Type B pancreatic cell (in vitro differentiated cells): ENCODE results near the gene SYNCRIP. TPM values are rescaled to one million over a fixed set of nuclear protein-coding genes. Genes with fewer than 3 reads are reported as not detected.
"Not testable (repeated sequence)": the region's sequence is repeated elsewhere in the genome, so short reads cannot be mapped to it uniquely, and the experiment has no call there.

Experiments used
- DNase-seq: peaks from one replicate; pipeline ENCODE4 v3.0.0; 2021; ENCODE audit warnings: mixed read lengths; ENCODE audit not compliant: unreplicated experiment; ENCODE audit errors: extremely low spot score
- H3K27ac Mint-ChIP-seq: 2 replicates; pipeline ENCODE4 v1.8.0; 2021; ENCODE audit warnings: mild to moderate bottlenecking, mixed read lengths
- H3K27me3 Mint-ChIP-seq: 2 replicates; pipeline ENCODE4 v1.8.0; 2021; ENCODE audit warnings: mixed read lengths
- H3K36me3 Mint-ChIP-seq: 2 replicates; pipeline ENCODE4 v1.8.0; 2021; ENCODE audit warnings: mixed read lengths
- H3K4me1 Mint-ChIP-seq: one replicate; pipeline ENCODE4 v1.8.0; 2021; ENCODE audit warnings: mixed read lengths; ENCODE audit not compliant: unreplicated experiment
- H3K4me3 Mint-ChIP-seq: 2 replicates; pipeline ENCODE4 v1.8.0; 2021; ENCODE audit warnings: mild to moderate bottlenecking, mixed read lengths
- H3K9me3 Mint-ChIP-seq: 2 replicates; pipeline ENCODE4 v1.8.0; 2021; ENCODE audit warnings: mixed read lengths
- CTCF ChIP-seq: fragments of 200-600 bp; sonication (generic); conservative IDR thresholded peaks from 2 replicates; pipeline ENCODE4 v1.5.0; 2021; ENCODE audit warnings: antibody characterized with exemption, mild to moderate bottlenecking
- total RNA-seq: library from RNA; stranded (reverse); gene quantifications from 2 replicates; pipeline ENCODE4 v1.2.1, GENCODE V29; 2021; ENCODE audit warnings: low replicate concordance

SYNCRIP gene
- total RNA-seq, 1 donor from 2014 or later: 117 TPM

DNA sequence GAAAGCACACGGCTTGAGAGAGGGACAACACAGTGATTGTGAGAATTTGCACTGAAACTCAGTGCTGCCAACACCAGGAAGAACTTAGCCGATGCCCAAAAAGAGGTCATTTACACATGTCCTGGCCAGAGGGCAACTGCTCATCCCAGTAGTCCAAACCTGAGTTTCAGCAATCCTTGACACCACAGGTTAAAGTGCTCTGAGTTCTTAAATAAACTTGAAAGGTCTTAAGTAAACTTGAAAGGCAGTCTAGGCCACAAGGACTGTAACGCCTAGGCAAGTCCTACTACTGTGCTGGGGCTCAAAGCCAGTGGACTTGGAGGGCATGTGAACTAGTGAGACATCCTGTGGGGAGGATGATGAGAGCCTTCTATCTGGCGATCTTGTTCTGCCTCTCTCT, 63.1 kb downstream of the SYNCRIP start:
- Mint-ChIP-seq H3K36me3 (peaks cover 26% of the 10 kb centered on the region), H3K9me3 (peaks cover 5% of the 10 kb centered on the region), H3K27me3 (no peaks in the 10 kb centered on the region), H3K27ac (no peak overlapping the region), H3K4me1 (peaks cover 9% of the 10 kb centered on the region), H3K4me3 (no peak overlapping the region)
- no peak for DNase-seq
- TF ChIP-seq CTCF: no peak

- peaks cover 9% of the 10 kb centered on the region for H3K4me1 Mint-ChIP-seq
- no peak for DNase-seq
These were observed 66.2 kb downstream of the SYNCRIP start for GRCh38 chr6:85576476-85576875.

GRCh38 chr6:85574932-85575598, 67.6 kb downstream of the SYNCRIP start:
- no peak for TF ChIP-seq CTCF
- Mint-ChIP-seq H3K27me3 (no peaks in the 10 kb centered on the region), H3K4me1 (peaks cover 5% of the 10 kb centered on the region), H3K9me3 (no peaks in the 10 kb centered on the region), H3K4me3 (no peak overlapping the region), H3K36me3 (peaks cover 6% of the 10 kb centered on the region), H3K27ac (peak overlapping the region; percentile 11)
- DNase-seq: no peak

More at GRCh38 chr6:85576476-85576875, 66.2 kb downstream of the SYNCRIP start:
- H3K4me3 Mint-ChIP-seq: no peak overlapping the region
- TF ChIP-seq CTCF: no peak
- peaks cover 12% of the 10 kb centered on the region for H3K36me3 Mint-ChIP-seq
- no peak overlapping the region for H3K27ac Mint-ChIP-seq
- no peaks in the 10 kb centered on the region for H3K27me3 Mint-ChIP-seq
- H3K9me3 Mint-ChIP-seq: no peaks in the 10 kb centered on the region

- TF ChIP-seq CTCF: no peak
- Mint-ChIP-seq H3K36me3 (peaks cover 14% of the 10 kb centered on the region), H3K27ac (no peak overlapping the region), H3K27me3 (no peaks in the 10 kb centered on the region), H3K4me3 (no peak overlapping the region), H3K4me1 (no peaks in the 10 kb centered on the region), H3K9me3 (no peaks in the 10 kb centered on the region)
- DNase-seq: no peak
These were observed 73.4 kb downstream of the SYNCRIP start for GRCh38 chr6:85569323-85569722.

DNA sequence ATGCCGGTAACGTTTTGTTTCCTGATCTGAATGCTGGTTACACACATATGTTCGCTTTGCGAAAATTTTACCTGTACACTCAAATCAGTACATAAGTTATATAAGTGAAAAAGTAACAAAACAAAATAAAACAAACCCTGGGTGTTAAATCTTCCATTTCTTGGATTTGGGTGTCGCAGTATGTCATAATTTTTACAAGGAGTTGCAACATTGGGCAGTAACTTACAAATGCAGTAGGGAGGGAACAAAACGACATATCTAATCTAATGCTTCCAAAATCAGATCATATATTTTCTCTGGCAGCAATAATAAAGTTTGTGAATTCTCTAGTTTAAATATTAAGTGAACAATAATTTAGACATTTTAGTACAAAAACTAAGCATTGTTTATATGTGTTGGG, 74.3 kb downstream of the SYNCRIP start:
- Mint-ChIP-seq H3K27me3 (no peaks in the 10 kb centered on the region), H3K4me1 (no peaks in the 10 kb centered on the region), H3K36me3 (peaks cover 17% of the 10 kb centered on the region), H3K4me3 (no peak overlapping the region), H3K27ac (no peak overlapping the region), H3K9me3 (no peaks in the 10 kb centered on the region)
- TF ChIP-seq CTCF: no peak
- no peak for DNase-seq

DNA sequence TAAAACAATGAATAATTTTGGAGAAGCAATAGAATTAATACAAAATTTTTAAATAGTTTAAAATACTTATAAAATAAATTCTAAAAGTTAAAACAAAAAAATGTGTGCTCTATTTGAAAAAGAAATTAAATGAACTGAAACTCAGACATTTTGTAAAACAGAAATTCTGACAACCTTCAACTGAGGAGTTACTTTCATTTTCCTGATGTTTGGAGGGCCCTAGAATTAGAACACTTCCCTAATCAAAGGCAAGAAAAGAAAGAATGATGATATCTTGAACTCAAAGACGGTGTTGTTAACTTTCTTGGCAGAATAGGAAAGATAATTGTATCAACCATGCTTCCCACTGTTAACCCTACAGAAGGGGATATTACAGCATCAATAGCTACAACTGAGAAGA, 77.0 kb downstream of the SYNCRIP start:
- DNase-seq: no peak
- no peak for TF ChIP-seq CTCF
- Mint-ChIP-seq H3K36me3 (peaks cover 10% of the 10 kb centered on the region), H3K27me3 (no peaks in the 10 kb centered on the region), H3K9me3 (no peaks in the 10 kb centered on the region), H3K27ac (no peak overlapping the region), H3K4me3 (no peak overlapping the region), H3K4me1 (no peaks in the 10 kb centered on the region)

- H3K36me3 Mint-ChIP-seq: peaks cover 10% of the 10 kb centered on the region
- H3K4me1 Mint-ChIP-seq, H3K4me3 Mint-ChIP-seq, H3K27me3 Mint-ChIP-seq, DNase-seq, H3K27ac Mint-ChIP-seq, H3K9me3 Mint-ChIP-seq: not testable (repeated sequence)
These were observed 78.5 kb downstream of the SYNCRIP start for GRCh38 chr6:85564223-85564622.
